Left lung (tissue), 10 donors: Measurements from ENCODE around the gene MXRA7. TPM values are rescaled to one million over a fixed set of nuclear protein-coding genes. Genes with fewer than 3 reads are reported as not detected.

Experiments used
- ATAC-seq: fragments of 200-7000 bp; cut with Tn5 transposase; one replicate; pipeline ENCODE4 v1.9.1; 2020; ENCODE audit warnings: moderate library complexity
- DNase-seq, 4 donors: peaks; one replicate each; pipeline ENCODE4 v3.0.0-alpha.2; 2013 to 2020
- H3K27ac ChIP-seq, 2 donors: fragments of 200-600 bp; sonication (generic) in 1 of 2; one replicate each; pipeline versions ENCODE4 v1.5.0 to v1.8.0; 2020 to 2021
- H3K27me3 ChIP-seq, 2 donors: fragments of 200-600 bp; sonication (generic) in 1 of 2; one replicate each; pipeline versions ENCODE4 v1.5.0 to v1.8.0; 2020 to 2021
- H3K36me3 ChIP-seq, 2 donors: fragments of 200-600 bp; sonication (generic) in 1 of 2; one replicate each; pipeline versions ENCODE4 v1.5.0 to v1.8.0; 2020 to 2021
- H3K4me1 ChIP-seq, 2 donors: fragments of 200-600 bp; one replicate each; pipeline ENCODE4 v1.8.0; 2021
- H3K4me3 ChIP-seq, 2 donors: fragments of 200-600 bp; sonication (generic) in 1 of 2; one replicate each; pipeline versions ENCODE4 v1.5.0 to v1.8.0; 2020 to 2021; ENCODE audit warnings: mild to moderate bottlenecking in 1 of 2
- H3K9me3 ChIP-seq, 2 donors: fragments of 200-600 bp; sonication (generic) in 1 of 2; one replicate each; pipeline versions ENCODE4 v1.5.0 to v1.8.0; 2020 to 2021
- intact Hi-C, 2 donors: fragments of 100-400 bp; cut with DNase I; formaldehyde crosslinking; loops; one replicate each; pipeline versions ENCODE4 v1.11.2 to v1.14.2; 2022
- polyA plus RNA-seq, 6 donors: library from polyadenylated mRNA; unstranded; fragments of 120-200 nt; gene quantifications; one replicate each; pipeline ENCODE4 v1.2.1, GENCODE V29; 2013; ENCODE audit not compliant: insufficient read length in 6 of 6
- total RNA-seq, 2 donors: library from RNA; stranded (reverse); fragmentation: NEBNext Ultra II Directional; extraction: Animal tissue kit (Norgen Biotek cat#: 25700); gene quantifications; one replicate each; pipeline ENCODE4 v1.2.1, GENCODE V29; 2021
- TF ChIP-seq, protein P1 (sequence below), 2 donors: fragments of 200-600 bp; sonication (generic) in 1 of 2; IDR thresholded peaks; one replicate each; pipeline versions ENCODE4 v1.5.0 to v1.8.0; 2021; ENCODE audit warnings: antibody characterized with exemption in 2 of 2
- donor health status: DM: no; HTN: yes; CAD: no.
- donor health status: DM: no; HTN: no; CAD: no.

Gene MXRA7
- total and polyA plus RNA-seq, 8 donors: 71.5 to 211 (median 88.2) TPM

GRCh38 chr17:76686538-76687297, 24.0 kb downstream of the MXRA7 start:
- TF ChIP-seq, protein P1, sequence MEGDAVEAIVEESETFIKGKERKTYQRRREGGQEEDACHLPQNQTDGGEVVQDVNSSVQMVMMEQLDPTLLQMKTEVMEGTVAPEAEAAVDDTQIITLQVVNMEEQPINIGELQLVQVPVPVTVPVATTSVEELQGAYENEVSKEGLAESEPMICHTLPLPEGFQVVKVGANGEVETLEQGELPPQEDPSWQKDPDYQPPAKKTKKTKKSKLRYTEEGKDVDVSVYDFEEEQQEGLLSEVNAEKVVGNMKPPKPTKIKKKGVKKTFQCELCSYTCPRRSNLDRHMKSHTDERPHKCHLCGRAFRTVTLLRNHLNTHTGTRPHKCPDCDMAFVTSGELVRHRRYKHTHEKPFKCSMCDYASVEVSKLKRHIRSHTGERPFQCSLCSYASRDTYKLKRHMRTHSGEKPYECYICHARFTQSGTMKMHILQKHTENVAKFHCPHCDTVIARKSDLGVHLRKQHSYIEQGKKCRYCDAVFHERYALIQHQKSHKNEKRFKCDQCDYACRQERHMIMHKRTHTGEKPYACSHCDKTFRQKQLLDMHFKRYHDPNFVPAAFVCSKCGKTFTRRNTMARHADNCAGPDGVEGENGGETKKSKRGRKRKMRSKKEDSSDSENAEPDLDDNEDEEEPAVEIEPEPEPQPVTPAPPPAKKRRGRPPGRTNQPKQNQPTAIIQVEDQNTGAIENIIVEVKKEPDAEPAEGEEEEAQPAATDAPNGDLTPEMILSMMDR (IDR thresholded peaks at IDR 0.05): no peak
- H3K27ac ChIP-seq: peak overlapping the region in 1 of 2 donors; percentile 79
- DNase-seq (no peak), ATAC-seq (no peak)
- intact Hi-C loops: no loop called here
- H3K9me3 ChIP-seq: no peaks in the 10 kb centered on the region
- peaks cover 0 to 18% of the 10 kb centered on the region in 2 donors for H3K36me3 ChIP-seq
- H3K27me3 ChIP-seq: no peaks in the 10 kb centered on the region
- no peak overlapping the region for H3K4me3 ChIP-seq
- H3K4me1 ChIP-seq: peaks cover 8% of the 10 kb centered on the region in 2 donors

DNA sequence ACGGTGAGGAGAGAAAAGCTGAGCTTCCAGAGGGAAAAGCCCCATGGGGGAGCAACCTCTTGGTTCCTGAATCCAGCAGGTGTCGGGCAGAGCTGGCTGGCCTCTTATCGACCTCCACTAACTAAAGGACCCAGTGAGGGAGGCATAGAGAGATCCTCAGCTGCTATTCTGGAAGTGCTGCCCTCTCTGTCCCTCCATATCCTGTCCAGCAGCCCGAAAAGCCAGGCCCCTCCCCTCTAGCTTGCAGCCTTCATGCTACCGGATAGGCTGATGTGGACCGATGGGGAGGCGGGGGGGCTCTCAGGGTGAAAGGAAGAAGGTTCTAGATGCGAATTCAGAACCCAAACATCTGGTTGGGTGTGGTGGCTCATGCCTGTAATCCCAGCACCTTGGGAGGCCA, 24.9 kb downstream of the MXRA7 start:
- H3K27me3 ChIP-seq: no peaks in the 10 kb centered on the region
- peaks cover 0 to 18% of the 10 kb centered on the region in 2 donors for H3K36me3 ChIP-seq
- H3K4me1 ChIP-seq: peaks cover 8 to 11% of the 10 kb centered on the region in 2 donors
- no peak overlapping the region for H3K27ac ChIP-seq
- no peak for DNase-seq
- H3K4me3 ChIP-seq: no peak overlapping the region
- ATAC-seq: no peak
- intact Hi-C loops: no loop called here
- H3K9me3 ChIP-seq: no peaks in the 10 kb centered on the region
- TF ChIP-seq, protein P1 (IDR thresholded peaks at IDR 0.05): no peak

- Histone ChIP-seq H3K27ac (no peak overlapping the region), H3K27me3 (no peaks in the 10 kb centered on the region), H3K4me3 (no peak overlapping the region), H3K4me1 (peaks cover 8 to 11% of the 10 kb centered on the region in 2 donors), H3K36me3 (peaks cover 0 to 18% of the 10 kb centered on the region in 2 donors), H3K9me3 (no peaks in the 10 kb centered on the region)
- DNase-seq (no peak), ATAC-seq (no peak)
- TF ChIP-seq, protein P1 (IDR thresholded peaks at IDR 0.05): no peak
- intact Hi-C loops: no loop called here
Observed at GRCh38 chr17:76685366-76685765, 25.4 kb downstream of the MXRA7 start.

- no peaks in the 10 kb centered on the region for H3K9me3 ChIP-seq
- TF ChIP-seq, protein P1 (IDR thresholded peaks at IDR 0.05): no peak
- DNase-seq: no peak
- no peak overlapping the region for H3K27ac ChIP-seq
- peaks cover 0 to 18% of the 10 kb centered on the region in 2 donors for H3K36me3 ChIP-seq
- intact Hi-C loops: no loop called here
- no peak overlapping the region for H3K4me3 ChIP-seq
- no peaks in the 10 kb centered on the region for H3K27me3 ChIP-seq
- H3K4me1 ChIP-seq: peaks cover 8 to 11% of the 10 kb centered on the region in 2 donors
- no peak for ATAC-seq
Observed at GRCh38 chr17:76684756-76685155, 26.0 kb downstream of the MXRA7 start.

DNA sequence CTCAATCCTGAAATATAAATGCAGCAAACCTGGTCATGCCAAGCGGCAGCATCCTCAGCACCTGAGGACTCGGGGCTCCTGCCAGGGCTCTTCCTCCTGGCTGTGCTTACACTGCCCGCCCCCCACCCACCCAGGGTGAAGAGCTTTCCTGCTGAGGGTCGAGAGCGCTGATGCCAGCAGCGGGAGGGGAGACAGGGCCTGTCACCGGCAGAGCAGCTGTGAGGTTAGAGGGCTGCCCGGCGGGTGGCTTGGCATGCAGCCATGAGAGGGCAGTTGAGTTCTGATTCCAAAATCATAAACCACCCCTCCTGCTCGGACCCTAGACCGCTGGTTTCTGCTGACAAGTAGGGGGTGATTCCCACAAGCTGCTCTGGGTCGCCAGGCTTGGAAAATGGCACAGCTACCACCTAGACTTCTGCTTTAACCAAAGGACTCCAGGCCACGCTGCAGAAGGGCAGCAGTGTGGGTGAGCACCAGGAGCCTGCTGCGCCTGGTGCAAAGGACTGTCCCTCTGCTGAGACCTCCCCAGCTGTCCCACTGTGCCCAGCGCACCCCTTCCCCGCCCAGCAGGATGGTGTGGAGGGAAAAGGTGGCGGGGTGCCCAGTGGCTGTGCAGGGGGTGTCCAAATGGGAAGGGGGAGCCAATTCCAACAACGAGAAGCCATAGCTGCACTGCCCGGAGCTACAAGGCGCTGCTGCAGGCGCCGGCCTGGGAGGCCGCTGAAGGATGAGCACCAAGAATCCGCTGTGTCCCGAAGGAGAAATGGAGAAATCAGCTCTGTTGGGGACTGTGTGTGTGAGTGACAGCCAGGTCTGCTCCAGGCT, 26.6 kb downstream of the MXRA7 start:
- H3K9me3 ChIP-seq: no peaks in the 10 kb centered on the region
- peaks cover 8 to 11% of the 10 kb centered on the region in 2 donors for H3K4me1 ChIP-seq
- intact Hi-C loops: no loop called here
- peaks cover 0 to 18% of the 10 kb centered on the region in 2 donors for H3K36me3 ChIP-seq
- TF ChIP-seq, protein P1 (IDR thresholded peaks at IDR 0.05): no peak
- no peak overlapping the region for H3K4me3 ChIP-seq
- no peak overlapping the region for H3K27ac ChIP-seq
- no peak for DNase-seq
- no peaks in the 10 kb centered on the region for H3K27me3 ChIP-seq
- no peak for ATAC-seq
